Measurements from ENCODE around the gene DBNDD2.

DBNDD2 gene

GRCh38 chr20:45407783-45408645 is at the start of gene DBNDD2:
Gene DBNDD2 (plus strand): TSS chr20:45408289. CDS start chr20:45408468, 179 bp downstream.
- peak; percentile 91 for DNase-seq

GRCh38 chr20:45359069-45359405 is 49.1 kb upstream of the DBNDD2 start:
- DNase-seq, result no peak

- DNase-seq, result no peak
These were observed 48.5 kb upstream of the DBNDD2 start for GRCh38 chr20:45359406-45360148.

GRCh38 chr20:45361793-45362192 is 46.3 kb upstream of the DBNDD2 start:
- no peak for DNase-seq

- peak; percentile 98 for DNase-seq
These were observed 45.1 kb upstream of the DBNDD2 start, which contains the start of gene SYS1 for GRCh38 chr20:45362804-45363610. Gene SYS1 (plus strand): TSS chr20:45363156. CDS start chr20:45363532, 376 bp downstream.

GRCh38 chr20:45363611-45364492 is 44.2 kb upstream of the DBNDD2 start:
- DNase-seq, result no peak

- DNase-seq, result no peak
These were observed 42.6 kb upstream of the DBNDD2 start for GRCh38 chr20:45365444-45365970.

GRCh38 chr20:45366192-45366591 is 41.9 kb upstream of the DBNDD2 start:
- DNase-seq, result no peak

GRCh38 chr20:45366631-45367030 is 41.5 kb upstream of the DBNDD2 start:
- no peak for DNase-seq

- no peak for DNase-seq
These were observed 41.0 kb upstream of the DBNDD2 start for GRCh38 chr20:45367126-45367525.

- DNase-seq, result no peak
These were observed 39.7 kb upstream of the DBNDD2 start for GRCh38 chr20:45368221-45368980.

GRCh38 chr20:45370571-45371160 is 37.4 kb upstream of the DBNDD2 start:
- DNase-seq, result no peak

GRCh38 chr20:45372241-45372640 is 35.8 kb upstream of the DBNDD2 start:
- DNase-seq, result no peak

- peak; percentile 58 for DNase-seq
These were observed 35.3 kb upstream of the DBNDD2 start for GRCh38 chr20:45372646-45373352.

GRCh38 chr20:45373353-45374100 is 34.6 kb upstream of the DBNDD2 start:
- DNase-seq, result peak; percentile 88

GRCh38 chr20:45374101-45374467 is 34.0 kb upstream of the DBNDD2 start:
- no peak for DNase-seq

- DNase-seq, result no peak
These were observed 33.1 kb upstream of the DBNDD2 start for GRCh38 chr20:45374966-45375365.

- no peak for DNase-seq
These were observed 30.8 kb upstream of the DBNDD2 start for GRCh38 chr20:45377269-45377668.

GRCh38 chr20:45378191-45378590 is 29.9 kb upstream of the DBNDD2 start, which contains the start of gene TP53TG5:
Gene TP53TG5 (minus strand): TSS chr20:45378325. CDS start chr20:45378236, 89 bp downstream.
- DNase-seq, result peak; percentile 49
